NT2/D1 (cell line): Measurements from ENCODE around the gene ATP7A.
"Not testable (repeated sequence)": the region's sequence is repeated elsewhere in the genome, so short reads cannot be mapped to it uniquely, and the experiment has no call there.

ENCODE experiments used
- DNase-seq: peaks from one replicate; pipeline ENCODE4 v3.0.0-alpha.2; 2011; ENCODE audit warnings: low read depth, low spot score
- H3K27me3 ChIP-seq: 2 replicates; pipeline ENCODE4 v1.6.0; 2011; ENCODE audit warnings: mild to moderate bottlenecking; ENCODE audit not compliant: insufficient read length, insufficient read depth
- H3K36me3 ChIP-seq: 2 replicates; pipeline ENCODE4 v1.6.1; 2011; ENCODE audit warnings: mild to moderate bottlenecking, low read length, mixed read lengths; ENCODE audit not compliant: insufficient read depth, insufficient read length
- H3K4me1 ChIP-seq: 2 replicates; pipeline ENCODE4 v1.5.1; 2011; ENCODE audit not compliant: insufficient read depth, insufficient read length
- H3K4me3 ChIP-seq: 2 replicates; pipeline ENCODE4 v1.5.1; 2011; ENCODE audit warnings: low read depth; ENCODE audit not compliant: insufficient read length
- H3K9ac ChIP-seq: 2 replicates; pipeline ENCODE4 v1.6.0; 2011; ENCODE audit warnings: low read depth; ENCODE audit not compliant: insufficient read length
- H3K9me3 ChIP-seq: 2 replicates; pipeline ENCODE4 v1.5.1; 2011; ENCODE audit warnings: mild to moderate bottlenecking, low read length; ENCODE audit not compliant: insufficient read depth
- SUZ12 ChIP-seq: IDR thresholded peaks from 2 replicates; pipeline ENCODE4 v1.6.1; 2011; ENCODE audit not compliant: insufficient read length, insufficient read depth; ENCODE audit errors: extremely low read depth
- YY1 ChIP-seq: IDR thresholded peaks from 2 replicates; pipeline ENCODE4 v1.6.1; 2011; ENCODE audit not compliant: insufficient read length, insufficient read depth
- ZNF274 ChIP-seq: IDR thresholded peaks from 2 replicates; pipeline ENCODE4 v1.6.1; 2011; ENCODE audit warnings: mild to moderate bottlenecking, low read depth, low read length

The ATP7A gene

DNA sequence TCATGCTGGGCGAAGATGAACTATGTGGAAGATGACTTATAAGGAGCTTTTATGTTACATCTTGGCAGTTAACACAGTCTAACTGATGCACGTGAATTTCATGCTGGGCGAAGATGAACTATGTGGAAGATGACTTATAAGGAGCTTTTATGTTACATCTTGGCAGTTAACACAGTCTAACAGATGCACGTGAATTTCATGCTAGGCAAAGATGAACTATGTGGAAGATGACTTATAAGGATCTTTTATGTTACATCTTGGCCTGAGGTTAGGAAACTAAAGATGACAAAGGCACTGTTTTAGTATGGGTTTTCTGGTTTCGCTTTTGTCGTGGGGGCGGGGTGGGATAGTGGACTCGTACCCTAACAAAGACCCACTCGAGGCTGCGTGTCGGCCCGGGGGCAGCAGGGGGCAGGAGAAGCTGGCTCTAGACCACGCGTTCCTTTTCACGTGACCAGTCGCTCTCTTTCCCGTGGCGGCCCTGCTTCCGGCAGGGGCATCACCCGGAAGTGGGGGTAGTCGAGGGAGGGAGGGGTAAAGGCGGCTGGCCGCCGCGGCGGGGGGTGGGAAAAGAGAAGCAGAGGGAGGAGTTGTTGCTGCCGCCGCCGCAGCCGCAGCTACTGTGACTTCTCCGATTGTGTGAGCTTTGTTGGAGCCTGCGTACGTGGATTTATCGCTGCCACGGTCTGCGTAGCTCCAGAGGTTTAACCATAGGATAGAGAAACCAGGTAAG lies at the start of gene ATP7A:
Gene ATP7A (plus strand): TSS at position 586 of the 733 bp plus-strand sequence. CDS start 60,949 bp downstream, outside the sequence.
- Histone ChIP-seq H3K9me3 (no peaks in the 10 kb centered on the region), H3K9ac (peak within 1 kb of the TSS; percentile 71), H3K27me3 (no peaks in the 10 kb centered on the region), H3K4me1 (no peaks in the 10 kb centered on the region), H3K36me3 (peaks cover 6% of the 10 kb centered on the region), H3K4me3 (peak within 1 kb of the TSS; percentile 61)
- peak; percentile 70 for DNase-seq
- TF ChIP-seq SUZ12 (no peak), ZNF274 (no peak), YY1 (no peak)

DNA sequence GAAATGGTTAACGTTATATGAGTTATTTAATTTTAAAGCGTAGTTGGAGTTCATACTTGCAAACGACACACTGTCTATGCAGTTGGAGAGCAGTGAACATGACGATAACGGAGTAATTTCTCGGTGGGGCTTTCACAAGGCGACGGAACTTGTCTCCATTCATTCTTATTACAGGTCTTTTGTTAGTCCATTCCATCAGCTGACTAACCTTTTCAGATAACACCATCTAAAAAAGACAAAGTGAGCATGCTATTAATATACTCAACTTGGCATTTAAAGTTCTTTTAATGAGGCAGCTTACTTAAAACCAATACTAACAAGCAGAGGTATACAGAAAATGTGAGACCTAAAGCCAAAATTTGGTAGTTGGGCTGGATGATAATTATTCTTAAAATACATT lies 35.1 kb upstream of the ATP7A start:
- peaks cover 35% of the 10 kb centered on the region for H3K36me3 ChIP-seq
- DNase-seq: no peak

DNA sequence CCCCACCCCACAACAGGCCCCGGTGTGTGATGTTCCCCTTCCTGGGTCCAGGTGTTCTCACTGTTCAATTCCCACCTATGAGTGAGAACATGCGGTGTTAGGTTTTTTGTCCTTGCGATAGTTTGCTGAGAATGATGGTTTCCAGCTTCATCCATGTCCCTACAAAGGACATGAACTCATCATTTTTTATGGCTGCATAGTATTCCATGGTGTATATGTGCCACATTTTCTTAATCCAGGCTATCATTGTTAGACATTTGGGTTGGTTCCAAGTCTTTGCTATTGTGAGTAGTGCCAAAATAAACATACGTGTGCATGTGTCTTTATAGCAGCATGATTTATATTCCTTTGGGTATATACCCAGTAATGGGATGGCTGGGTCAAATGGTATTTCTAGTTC lies 29.1 kb upstream of the ATP7A start:
- not testable (repeated sequence) for H3K27me3 ChIP-seq, H3K36me3 ChIP-seq, DNase-seq, H3K9ac ChIP-seq, H3K9me3 ChIP-seq, H3K4me1 ChIP-seq, H3K4me3 ChIP-seq

More for the DNA sequence above, 35.1 kb upstream of the ATP7A start:
- Histone ChIP-seq H3K9ac (no peak overlapping the region), H3K9me3 (no peaks in the 10 kb centered on the region), H3K4me1 (no peaks in the 10 kb centered on the region), H3K27me3 (no peaks in the 10 kb centered on the region), H3K4me3 (no peak overlapping the region)
- TF ChIP-seq SUZ12: no peak
- no peak for TF ChIP-seq YY1
- TF ChIP-seq ZNF274: no peak

DNA sequence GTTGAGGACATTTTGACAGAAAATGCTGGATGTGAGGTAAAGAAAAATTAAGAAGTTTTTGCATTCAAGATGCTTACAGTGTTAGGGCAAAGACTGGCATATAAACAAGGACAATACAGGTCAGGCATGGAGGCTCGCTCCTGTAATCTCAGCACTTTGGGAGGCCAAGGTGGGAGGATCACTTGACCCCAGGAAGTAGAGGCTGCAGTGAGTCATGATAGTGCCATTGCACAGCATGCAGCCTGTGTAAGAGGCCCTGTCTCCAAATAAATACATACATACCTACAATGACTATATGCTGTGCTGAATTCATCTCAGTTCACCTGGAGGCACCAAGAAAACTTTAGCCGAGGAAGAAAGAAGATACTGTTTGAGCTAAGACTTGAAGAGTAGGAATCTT lies 17.6 kb upstream of the ATP7A start:
- no peak for TF ChIP-seq SUZ12
- TF ChIP-seq YY1: no peak
- no peak for TF ChIP-seq ZNF274

DNA sequence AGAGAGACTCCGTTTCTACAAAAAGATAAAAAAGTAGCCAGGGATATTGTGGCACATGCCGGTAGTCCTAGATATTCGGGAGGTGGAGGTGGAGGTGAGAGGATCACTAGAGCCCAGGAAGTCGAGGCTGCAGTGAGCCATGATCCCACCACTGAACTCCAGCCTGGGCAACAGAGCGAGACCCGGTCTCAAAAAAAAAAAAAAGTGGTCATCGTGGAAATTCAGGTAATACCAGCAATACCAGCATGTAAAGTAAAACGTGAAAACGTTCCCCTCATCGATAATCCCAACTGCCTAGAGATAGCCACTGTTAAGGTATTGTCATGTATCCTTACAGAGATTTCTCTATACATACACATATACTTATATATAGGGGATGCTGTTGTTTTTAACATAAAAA lies 16.8 kb upstream of the ATP7A start:
- H3K4me3 ChIP-seq: no peak overlapping the region
- DNase-seq: no peak
- H3K9me3 ChIP-seq: no peaks in the 10 kb centered on the region
- TF ChIP-seq YY1 (no peak), ZNF274 (no peak), SUZ12 (no peak)
- no peaks in the 10 kb centered on the region for H3K4me1 ChIP-seq
- no peaks in the 10 kb centered on the region for H3K27me3 ChIP-seq
- peak overlapping the region; percentile 32 for H3K9ac ChIP-seq
- peaks cover 5% of the 10 kb centered on the region for H3K36me3 ChIP-seq

More for the DNA sequence above, 17.6 kb upstream of the ATP7A start:
- no peak for DNase-seq
- no peak overlapping the region for H3K4me3 ChIP-seq
- peaks cover 5% of the 10 kb centered on the region for H3K36me3 ChIP-seq
- H3K9me3 ChIP-seq: no peaks in the 10 kb centered on the region
- H3K4me1 ChIP-seq: no peaks in the 10 kb centered on the region
- no peaks in the 10 kb centered on the region for H3K27me3 ChIP-seq
- no peak overlapping the region for H3K9ac ChIP-seq

DNA sequence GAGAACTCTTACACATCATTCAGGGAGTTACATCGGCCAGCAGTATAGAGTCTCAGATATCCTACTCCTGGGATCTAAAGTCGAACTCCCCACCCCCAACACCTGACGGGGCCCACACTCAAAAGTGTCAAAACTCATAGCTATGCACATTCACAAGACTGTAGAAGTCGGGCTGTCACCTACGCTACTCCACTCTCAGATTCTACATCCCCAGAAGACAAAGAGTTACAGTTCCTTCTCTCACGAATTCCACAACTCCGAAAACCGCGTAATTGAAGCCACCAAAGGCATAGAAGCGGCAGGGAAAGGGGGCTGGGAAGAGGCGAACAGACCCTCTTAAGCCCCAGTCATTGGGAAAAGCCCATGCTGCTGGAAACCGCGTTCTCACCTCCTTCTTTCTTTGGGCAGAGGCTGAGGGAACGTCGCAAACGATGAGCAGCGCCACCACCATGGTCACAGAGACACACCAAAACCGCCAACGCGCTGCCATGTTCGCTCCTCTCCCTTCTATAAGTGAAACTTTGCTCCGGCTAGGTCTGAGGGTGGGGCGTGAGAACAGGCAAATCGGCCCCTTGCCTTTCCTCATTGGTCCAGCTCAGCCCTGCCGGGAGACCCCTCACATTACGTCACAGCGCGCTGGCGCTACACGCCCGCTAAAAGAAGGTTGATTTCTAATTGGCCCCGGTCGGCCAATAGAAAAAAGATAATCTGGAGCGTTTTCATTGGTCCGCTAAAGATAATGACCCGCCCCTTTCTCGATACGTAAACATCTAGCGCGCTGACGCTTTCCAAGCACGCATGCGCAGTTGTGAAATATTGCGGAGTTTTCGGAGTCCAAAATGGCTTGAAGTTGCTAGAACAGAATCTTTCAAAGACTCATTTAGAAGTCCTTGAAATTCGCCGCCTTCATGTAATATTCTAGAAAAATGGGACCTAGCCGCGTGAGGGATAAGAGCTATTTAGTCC lies 15.3 kb upstream of the ATP7A start, which contains the start of gene MAGT1:
Gene MAGT1 (minus strand): TSS at position 515 of the 966 bp plus-strand sequence. CDS start 25 bp downstream, at position 490.
- no peak for TF ChIP-seq SUZ12
- peak; percentile 33 for TF ChIP-seq YY1
- H3K27me3 ChIP-seq: no peaks in the 10 kb centered on the region
- H3K9ac ChIP-seq: peak within 1 kb of the TSS; percentile 85
- H3K36me3 ChIP-seq: peaks cover 5% of the 10 kb centered on the region
- H3K9me3 ChIP-seq: no peaks in the 10 kb centered on the region
- DNase-seq: peak; percentile 94
- no peaks in the 10 kb centered on the region for H3K4me1 ChIP-seq
- H3K4me3 ChIP-seq: peak within 1 kb of the TSS; percentile 60
